HEK293 (cell line): ENCODE results near the gene CBLL1.

Experiments used
- CTCF ChIP-seq: fragments of 450-650 bp; formaldehyde crosslinking; IDR thresholded peaks from 2 replicates; pipeline ENCODE4 v1.5.1; 2016; ENCODE audit warnings: missing biosample characterization, missing genetic modification characterization
- HOXA7 ChIP-seq: sonication (generic); formaldehyde crosslinking; IDR thresholded peaks from 2 replicates; pipeline ENCODE4 v1.8.1; 2022; ENCODE audit warnings: missing genetic modification reagents, borderline replicate concordance
- KLF16 ChIP-seq: fragments of 450-650 bp; formaldehyde crosslinking; IDR thresholded peaks from 2 replicates; pipeline ENCODE4 v1.5.1; 2017; ENCODE audit warnings: missing biosample characterization, missing genetic modification characterization
- MYNN ChIP-seq: fragments of 450-650 bp; formaldehyde crosslinking; IDR thresholded peaks from 2 replicates; pipeline ENCODE4 v1.5.1; 2016; ENCODE audit warnings: missing biosample characterization, missing genetic modification characterization, borderline replicate concordance
- TCF7L2 ChIP-seq: IDR thresholded peaks from 2 replicates; pipeline ENCODE4 v1.6.1; 2011; ENCODE audit warnings: low read depth, mild to moderate bottlenecking, inconsistent platforms, low read length, moderate library complexity, borderline replicate concordance
- ZBTB49 ChIP-seq: fragments of 450-650 bp; formaldehyde crosslinking; IDR thresholded peaks from 2 replicates; pipeline ENCODE4 v1.5.1; 2016; ENCODE audit warnings: missing biosample characterization, missing genetic modification characterization, low read depth
- ZNF133 ChIP-seq: fragments of 450-650 bp; formaldehyde crosslinking; IDR thresholded peaks from 2 replicates; pipeline ENCODE4 v1.5.1; 2016; ENCODE audit warnings: missing biosample characterization, missing genetic modification characterization
- ZNF175 ChIP-seq: fragments of 450-650 bp; formaldehyde crosslinking; IDR thresholded peaks from 2 replicates; pipeline ENCODE4 v1.5.1; 2016; ENCODE audit warnings: missing biosample characterization, missing genetic modification characterization
- ZNF280D ChIP-seq: fragments of 450-650 bp; formaldehyde crosslinking; IDR thresholded peaks from 2 replicates; pipeline ENCODE4 v1.5.1; 2016; ENCODE audit warnings: missing biosample characterization, missing genetic modification characterization
- ZNF529 ChIP-seq: fragments of 450-650 bp; formaldehyde crosslinking; IDR thresholded peaks from 2 replicates; pipeline ENCODE4 v1.5.1; 2017; ENCODE audit warnings: missing genetic modification characterization, missing biosample characterization; ENCODE audit not compliant: insufficient replicate concordance
- ZNF610 ChIP-seq: fragments of 450-650 bp; formaldehyde crosslinking; IDR thresholded peaks from 2 replicates; pipeline ENCODE4 v1.5.1; 2016; ENCODE audit warnings: missing biosample characterization, missing genetic modification characterization, borderline replicate concordance
- ZNF623 ChIP-seq: fragments of 450-650 bp; formaldehyde crosslinking; IDR thresholded peaks from 2 replicates; pipeline ENCODE4 v1.5.1; 2016; ENCODE audit warnings: missing biosample characterization, missing genetic modification characterization
- ZNF639 ChIP-seq: fragments of 450-650 bp; formaldehyde crosslinking; IDR thresholded peaks from 2 replicates; pipeline ENCODE4 v1.5.1; 2016; ENCODE audit warnings: missing biosample characterization, missing genetic modification characterization
- ZNF76 ChIP-seq: fragments of 450-650 bp; formaldehyde crosslinking; IDR thresholded peaks from 2 replicates; pipeline ENCODE4; 2016; ENCODE audit warnings: low read depth, missing biosample characterization, missing genetic modification characterization, borderline replicate concordance

GRCh38 chr7:107777702-107778101 lies 33.8 kb downstream of the CBLL1 start:
- TF ChIP-seq CTCF (tag by site-specific recombination), result no peak
- TF ChIP-seq ZNF623 (tag by site-specific recombination), result no peak
- TF ChIP-seq ZNF76 (tag by site-specific recombination), result no peak
- TF ChIP-seq ZBTB49, result no peak
- no peak for TF ChIP-seq ZNF639 (tag by site-specific recombination)
- TF ChIP-seq ZNF529 (tag by site-specific recombination), result no peak
- TF ChIP-seq HOXA7 (CRISPR knock-in tag), result no peak
- TF ChIP-seq ZNF133 (tag by site-specific recombination), result no peak
- no peak for TF ChIP-seq ZNF175 (tag by site-specific recombination)
- no peak for TF ChIP-seq ZNF610
- no peak for TF ChIP-seq MYNN (tag by site-specific recombination)
- no peak for TF ChIP-seq TCF7L2
- TF ChIP-seq ZNF280D (tag by site-specific recombination), result no peak
- TF ChIP-seq KLF16 (tag by site-specific recombination), result no peak
